HepG2 (cell line): ENCODE data around the gene PARS2. TPM values are rescaled to one million over a fixed set of nuclear protein-coding genes. Genes with fewer than 3 reads are reported as not detected.

Experiments
- EP300 ChIP-seq, 3 experiments: sonication (generic) in 1 of 3; formaldehyde crosslinking in 1 of 3; IDR thresholded peaks; 2 replicates each; pipeline versions ENCODE4 v1.5.1 to v1.6.1; 2011 to 2020; ENCODE audit warnings: low read depth in 2 of 3, low read length in 2 of 3, borderline replicate concordance in 1 of 3, improper control_type of control experiment in 1 of 3, mild to moderate bottlenecking in 1 of 3, missing genetic modification reagents in 1 of 3, moderate library complexity in 1 of 3
- GPBP1L1 ChIP-seq: sonication (generic); formaldehyde crosslinking; IDR thresholded peaks from 2 replicates; pipeline ENCODE4 v1.5.0; 2020; ENCODE audit warnings: mild to moderate bottlenecking, missing genetic modification reagents
- GPN1 ChIP-seq: sonication (generic); formaldehyde crosslinking; IDR thresholded peaks from 2 replicates; pipeline ENCODE4 v1.5.1; 2020; ENCODE audit warnings: missing genetic modification reagents, borderline replicate concordance
- HIVEP1 ChIP-seq: sonication (generic); formaldehyde crosslinking; IDR thresholded peaks from 2 replicates; pipeline ENCODE4 v1.4.0; 2020; ENCODE audit warnings: mild to moderate bottlenecking, missing genetic modification reagents
- HOXA7 ChIP-seq: sonication (generic); formaldehyde crosslinking; IDR thresholded peaks from 2 replicates; pipeline ENCODE4 v1.8.1; 2022; ENCODE audit warnings: mild to moderate bottlenecking, missing genetic modification reagents, moderate library complexity
- NONO ChIP-seq, 2 experiments: fragments of 450-650 bp in 1 of 2; sonication (generic) in 1 of 2; formaldehyde crosslinking in 1 of 2; IDR thresholded peaks in 1 of 2; conservative IDR thresholded peaks in 1 of 2; 2 replicates each; pipeline versions ENCODE4 v1.6.1 to v1.8.0; 2017 to 2022; ENCODE audit warnings: mild to moderate bottlenecking in 1 of 2, missing genetic modification reagents in 1 of 2, moderate library complexity in 1 of 2
- NR3C1 ChIP-seq: sonication (generic); formaldehyde crosslinking; IDR thresholded peaks from 2 replicates; pipeline ENCODE4 v1.4.0; 2020; ENCODE audit warnings: missing genetic modification reagents
- SMAD9 ChIP-seq: sonication (generic); formaldehyde crosslinking; IDR thresholded peaks from 2 replicates; pipeline ENCODE4 v1.5.1; 2020; ENCODE audit warnings: mild to moderate bottlenecking, missing genetic modification reagents
- SPEN ChIP-seq: sonication (generic); formaldehyde crosslinking; IDR thresholded peaks from 2 replicates; pipeline ENCODE4 v1.5.1; 2020; ENCODE audit warnings: low read depth, mild to moderate bottlenecking, missing genetic modification reagents
- TBL1XR1 ChIP-seq: fragments of 150-350 bp; IDR thresholded peaks from 2 replicates; pipeline ENCODE4 v1.6.1; 2014; ENCODE audit warnings: borderline replicate concordance, low read length; ENCODE audit not compliant: partially characterized antibody
- YEATS2 ChIP-seq: sonication (generic); formaldehyde crosslinking; IDR thresholded peaks from 2 replicates; pipeline ENCODE4 v1.4.0; 2020; ENCODE audit warnings: missing genetic modification reagents, borderline replicate concordance
- ZNF20 ChIP-seq: sonication (generic); formaldehyde crosslinking; IDR thresholded peaks from 2 replicates; pipeline ENCODE4 v1.4.0; 2020; ENCODE audit warnings: mild to moderate bottlenecking, moderate library complexity, missing genetic modification reagents
- ZNF230 ChIP-seq: sonication (generic); formaldehyde crosslinking; IDR thresholded peaks from 2 replicates; pipeline ENCODE4 v1.4.0; 2020; ENCODE audit warnings: mild to moderate bottlenecking, missing genetic modification reagents
- ZNF543 ChIP-seq: sonication (generic); formaldehyde crosslinking; IDR thresholded peaks from 2 replicates; pipeline ENCODE4 v1.4.0; 2020; ENCODE audit warnings: mild to moderate bottlenecking, missing genetic modification reagents
- ZNF550 ChIP-seq: sonication (generic); formaldehyde crosslinking; IDR thresholded peaks from 2 replicates; pipeline ENCODE4 v1.4.0; 2020; ENCODE audit warnings: mild to moderate bottlenecking, missing genetic modification reagents, borderline replicate concordance
- ZNF556 ChIP-seq: sonication (generic); formaldehyde crosslinking; IDR thresholded peaks from 2 replicates; pipeline ENCODE4 v1.4.0; 2020; ENCODE audit warnings: mild to moderate bottlenecking, missing genetic modification reagents, borderline replicate concordance
- ZNF569 ChIP-seq: sonication (generic); formaldehyde crosslinking; IDR thresholded peaks from 2 replicates; pipeline ENCODE4 v1.5.0; 2020; ENCODE audit warnings: mild to moderate bottlenecking, missing genetic modification reagents, moderate library complexity, borderline replicate concordance
- ZNF678 ChIP-seq: sonication (generic); formaldehyde crosslinking; IDR thresholded peaks from 2 replicates; pipeline ENCODE4 v1.4.0; 2020; ENCODE audit warnings: mild to moderate bottlenecking, missing genetic modification reagents
- ZNF775 ChIP-seq: sonication (generic); formaldehyde crosslinking; IDR thresholded peaks from 2 replicates; pipeline ENCODE4 v1.4.0; 2020; ENCODE audit warnings: missing genetic modification reagents, mild to moderate bottlenecking, moderate library complexity, borderline replicate concordance
- ZNF816 ChIP-seq: sonication (generic); formaldehyde crosslinking; IDR thresholded peaks from 2 replicates; pipeline ENCODE4 v1.8.0; 2022; ENCODE audit warnings: missing genetic modification reagents, mild to moderate bottlenecking, borderline replicate concordance
- polyA plus RNA-seq, 8 experiments: library from polyadenylated mRNA; depleted of rRNA in 3 of 8; stranded (reverse) in 7 of 8; unstranded in 1 of 8; fragments of >200 nt; fragmentation: Illumina TruSeq in 4 of 8; extraction: Trizol in 4 of 8; gene quantifications; 2 replicates each; pipeline versions ENCODE4 v1.2.1 to v1.2.3, GENCODE V29; 2011 to 2016; ENCODE audit warnings: low read depth in 4 of 8, missing spikeins in 1 of 8, mixed read lengths in 1 of 8; ENCODE audit not compliant: insufficient read depth in 1 of 8
- total RNA-seq, 5 experiments: library from RNA; depleted of rRNA; stranded (reverse); fragments of >200 nt; fragmentation: Illumina TruSeq; extraction: Trizol; gene quantifications; 2 replicates each; pipeline ENCODE4 v1.2.3, GENCODE V29; 2016; ENCODE audit warnings: low read depth in 1 of 5
- TF ChIP-seq, protein P1 (sequence below): sonication (generic); formaldehyde crosslinking; IDR thresholded peaks from 2 replicates; pipeline ENCODE4 v1.4.0; 2020; ENCODE audit warnings: mild to moderate bottlenecking, missing genetic modification reagents, borderline replicate concordance
- TF ChIP-seq, protein P2 (sequence below): sonication (generic); formaldehyde crosslinking; IDR thresholded peaks from 2 replicates; pipeline ENCODE4 v1.8.1; 2023; ENCODE audit warnings: mild to moderate bottlenecking, inconsistent platforms, moderate library complexity, missing genetic modification reagents, borderline replicate concordance
- TF ChIP-seq, protein P3 (sequence below): sonication (generic); formaldehyde crosslinking; IDR thresholded peaks from 2 replicates; pipeline ENCODE4 v1.4.0; 2020; ENCODE audit warnings: missing genetic modification reagents

Gene PARS2
- total and polyA plus RNA-seq, 2 of the 13 experiments (the other 11 are each of a cell fraction or from before 2014, with no cell fraction given): 2.4 to 4.6 TPM

DNA sequence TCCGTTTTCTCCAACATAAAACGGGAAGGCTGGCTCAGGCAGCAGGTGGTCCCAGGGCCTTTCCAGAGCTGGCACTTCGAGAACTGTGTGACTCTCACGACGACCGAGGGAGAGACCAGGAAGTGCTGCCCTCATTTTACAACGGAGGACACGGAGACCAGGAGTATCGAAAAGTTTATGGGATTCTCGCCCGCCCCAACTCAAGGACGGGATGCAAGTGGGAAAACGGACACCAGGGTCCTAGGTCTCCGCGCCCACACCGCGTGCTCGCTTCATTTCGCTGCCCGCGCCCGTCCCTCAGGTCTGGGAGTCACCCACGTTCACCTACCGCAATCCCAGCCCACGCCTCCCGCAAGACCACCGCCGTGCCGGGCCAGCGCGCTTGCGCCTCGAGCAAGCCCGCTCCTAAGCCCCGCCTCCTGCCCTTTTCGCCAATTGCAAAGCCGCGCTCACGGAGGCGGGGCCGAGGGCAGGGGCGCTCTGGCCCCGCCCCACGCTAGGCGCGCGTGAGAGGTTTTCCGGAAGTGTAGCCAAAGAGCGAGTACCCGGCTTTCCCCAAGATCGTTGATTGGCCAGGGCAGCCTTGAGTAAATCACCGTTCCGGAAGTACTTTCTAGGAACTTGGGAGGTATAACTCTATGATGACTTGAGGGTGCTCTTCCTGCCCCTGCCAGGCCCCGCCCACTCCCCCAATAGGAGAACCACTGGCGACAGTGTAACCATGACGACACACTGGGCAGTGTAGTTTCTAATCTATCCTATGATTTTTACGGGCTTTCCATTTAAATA lies at the start of gene PARS2 (continued):
- TF ChIP-seq ZNF556 (CRISPR knock-in tag): no peak
- peak; percentile 56; the same call in 1 of the 2 replicates for TF ChIP-seq ZNF543 (CRISPR knock-in tag)
- TF ChIP-seq TBL1XR1: peak; percentile 23
- no peak for TF ChIP-seq HOXA7 (CRISPR knock-in tag)
- peak; percentile 66; the same call in 1 of the 2 replicates for TF ChIP-seq HIVEP1 (CRISPR knock-in tag)
- peak; percentile 37; the same call in 1 of the 2 replicates for TF ChIP-seq ZNF230 (CRISPR knock-in tag)
- TF ChIP-seq NR3C1 (CRISPR knock-in tag): no peak
- no peak for TF ChIP-seq ZNF678 (CRISPR knock-in tag)
- no peak for TF ChIP-seq GPBP1L1 (CRISPR knock-in tag)
- no peak for TF ChIP-seq ZNF775
- TF ChIP-seq, protein P1, sequence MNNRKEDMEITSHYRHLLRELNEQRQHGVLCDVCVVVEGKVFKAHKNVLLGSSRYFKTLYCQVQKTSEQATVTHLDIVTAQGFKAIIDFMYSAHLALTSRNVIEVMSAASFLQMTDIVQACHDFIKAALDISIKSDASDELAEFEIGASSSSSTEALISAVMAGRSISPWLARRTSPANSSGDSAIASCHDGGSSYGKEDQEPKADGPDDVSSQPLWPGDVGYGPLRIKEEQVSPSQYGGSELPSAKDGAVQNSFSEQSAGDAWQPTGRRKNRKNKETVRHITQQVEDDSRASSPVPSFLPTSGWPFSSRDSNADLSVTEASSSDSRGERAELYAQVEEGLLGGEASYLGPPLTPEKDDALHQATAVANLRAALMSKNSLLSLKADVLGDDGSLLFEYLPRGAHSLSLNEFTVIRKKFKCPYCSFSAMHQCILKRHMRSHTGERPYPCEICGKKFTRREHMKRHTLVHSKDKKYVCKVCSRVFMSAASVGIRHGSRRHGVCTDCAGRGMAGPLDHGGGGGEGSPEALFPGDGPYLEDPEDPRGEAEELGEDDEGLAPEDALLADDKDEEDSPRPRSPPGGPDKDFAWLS (CRISPR knock-in tag): no peak
- TF ChIP-seq, protein P2, sequence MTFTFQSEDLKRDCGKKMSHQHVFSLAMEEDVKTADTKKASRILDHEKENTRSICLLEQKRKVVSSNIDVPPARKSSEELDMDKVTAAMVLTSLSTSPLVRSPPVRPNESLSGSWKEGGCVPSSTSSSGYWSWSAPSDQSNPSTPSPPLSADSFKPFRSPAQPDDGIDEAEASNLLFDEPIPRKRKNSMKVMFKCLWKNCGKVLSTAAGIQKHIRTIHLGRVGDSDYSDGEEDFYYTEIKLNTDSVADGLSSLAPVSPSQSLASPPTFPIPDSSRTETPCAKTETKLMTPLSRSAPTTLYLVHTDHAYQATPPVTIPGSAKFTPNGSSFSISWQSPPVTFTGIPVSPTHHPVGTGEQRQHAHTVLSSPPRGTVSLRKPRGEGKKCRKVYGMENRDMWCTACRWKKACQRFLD (CRISPR knock-in tag): 0 out of 2 replicates have a peak, but pooled peaks have one; percentile 64
- TF ChIP-seq GPN1 (CRISPR knock-in tag): peak; percentile 19; the same call in 1 of the 2 replicates
- TF ChIP-seq ZNF550 (CRISPR knock-in tag): no peak
- TF ChIP-seq EP300 (IDR thresholded peaks at IDR 0.05; ENCODE audit: low read depth in 2 of 2, low read length in 2 of 2): 0 out of 4 replicates have a peak, but pooled peaks of 1 of the 2 experiments have one; percentile 20
- TF ChIP-seq EP300 (CRISPR knock-in tag; IDR thresholded peaks at IDR 0.05; ENCODE audit: borderline replicate concordance): no peak
- TF ChIP-seq, protein P3, sequence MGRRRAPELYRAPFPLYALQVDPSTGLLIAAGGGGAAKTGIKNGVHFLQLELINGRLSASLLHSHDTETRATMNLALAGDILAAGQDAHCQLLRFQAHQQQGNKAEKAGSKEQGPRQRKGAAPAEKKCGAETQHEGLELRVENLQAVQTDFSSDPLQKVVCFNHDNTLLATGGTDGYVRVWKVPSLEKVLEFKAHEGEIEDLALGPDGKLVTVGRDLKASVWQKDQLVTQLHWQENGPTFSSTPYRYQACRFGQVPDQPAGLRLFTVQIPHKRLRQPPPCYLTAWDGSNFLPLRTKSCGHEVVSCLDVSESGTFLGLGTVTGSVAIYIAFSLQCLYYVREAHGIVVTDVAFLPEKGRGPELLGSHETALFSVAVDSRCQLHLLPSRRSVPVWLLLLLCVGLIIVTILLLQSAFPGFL (CRISPR knock-in tag): no peak
- TF ChIP-seq NONO (IDR thresholded peaks at IDR 0.05): no peak
- no peak for TF ChIP-seq NONO (CRISPR knock-in tag; conservative IDR thresholded peaks at IDR 0.05)
- TF ChIP-seq YEATS2: peak; percentile 96
- TF ChIP-seq ZNF816 (CRISPR knock-in tag): no peak; the same call in 1 of the 2 replicates
- no peak for TF ChIP-seq ZNF569
- peak; percentile 24 for TF ChIP-seq SPEN (CRISPR knock-in tag)
- TF ChIP-seq SMAD9 (CRISPR knock-in tag): no peak
- TF ChIP-seq ZNF20 (CRISPR knock-in tag): no peak
